ENCODE results near the gene CCDC92. TPM values are rescaled to one million over a fixed set of nuclear protein-coding genes. Genes with fewer than 3 reads are reported as not detected.

CCDC92 gene
- total and polyA plus RNA-seq, 2 of the 8 experiments (the other 6 are each of a cell fraction or from before 2014, with no cell fraction given), result 0.43 to 0.51 TPM

GRCh38 chr12:124018539-124018938 lies 45.9 kb upstream of the CCDC92 start:
- Histone ChIP-seq H3K36me3 (ENCODE audit: control insufficient read depth in 2 of 4, insufficient read depth in 4 of 4, low read length in 3 of 4) (no peaks in the 10 kb centered on the region; a peak in 1 of 8 replicates), H2AK5ac (ENCODE audit: low read depth, low read length) (no peak overlapping the region), H3K4ac (replicated peaks; ENCODE audit: insufficient read length, low read depth, low read length) (no peak overlapping the region), H3K27ac (ENCODE audit: low read depth, low read length) (no peak overlapping the region), H2BK5ac (ENCODE audit: low read depth, low read length) (no peak overlapping the region), H3K14ac (ENCODE audit: insufficient read length) (no peak overlapping the region), H4K91ac (replicated peaks; ENCODE audit: insufficient read length, low read length) (no peak overlapping the region), H4K20me1 (replicated peaks in 1 of 2; ENCODE audit: control insufficient read depth in 1 of 2, insufficient read depth in 2 of 2, low read length in 2 of 2) (no peaks in the 10 kb centered on the region), H3K23me2 (ENCODE audit: low read depth, low read length) (no peaks in the 10 kb centered on the region), H2BK20ac (ENCODE audit: low read length) (no peak overlapping the region), H4K5ac (ENCODE audit: insufficient read length, low read depth, low read length) (no peak overlapping the region), H3K4me3 (ENCODE audit: extremely low read depth in 1 of 4, insufficient read depth in 2 of 4, low read depth in 3 of 4, low read length in 4 of 4) (no peak overlapping the region), H3K4me2 (ENCODE audit: insufficient read depth in 1 of 2, low read depth in 2 of 2, low read length in 2 of 2) (no peak overlapping the region), H3K23ac (ENCODE audit: insufficient read length) (no peak overlapping the region), H3K4me1 (replicated peaks in 1 of 4; ENCODE audit: control insufficient read depth in 3 of 4, insufficient read depth in 4 of 4, low read length in 3 of 4) (no peaks in the 10 kb centered on the region), H2AFZ (ENCODE audit: low read length) (no peak overlapping the region), H3K9me3 (ENCODE audit: insufficient read depth in 2 of 2, low read depth in 1 of 2, low read length in 1 of 2) (no peaks in the 10 kb centered on the region), H3K27me3 (replicated peaks in 1 of 4; ENCODE audit: control insufficient read depth in 3 of 4, extremely low read depth in 1 of 4, insufficient read depth in 3 of 4, low read length in 3 of 4) (no peaks in the 10 kb centered on the region), H3K56ac (replicated peaks; ENCODE audit: insufficient read length, low read depth, low read length) (no peak overlapping the region), H3K79me1 (ENCODE audit: low read depth, low read length) (no peaks in the 10 kb centered on the region), H3K9ac (replicated peaks in 1 of 4; ENCODE audit: extremely low read depth in 1 of 4, low read depth in 3 of 4, low read length in 3 of 4) (no peak overlapping the region), H4K8ac (ENCODE audit: extremely low read depth, insufficient read depth, low read length) (no peak overlapping the region), H3K79me2 (ENCODE audit: control insufficient read depth in 1 of 2, insufficient read depth in 2 of 2, low read length in 2 of 2) (no peaks in the 10 kb centered on the region), H2BK120ac (replicated peaks; ENCODE audit: low read depth, low read length) (no peak overlapping the region), H3K18ac (ENCODE audit: extremely low read depth, low read length) (no peak overlapping the region), H2BK12ac (ENCODE audit: low read depth, low read length) (no peak overlapping the region), H2BK15ac (ENCODE audit: low read length) (no peak overlapping the region)
- POLR2A ChIA-PET (ENCODE audit: partially characterized antibody), result no interaction called here
- CTCF ChIA-PET (ENCODE audit: partially characterized antibody), result interaction anchor here (1.0 to 2.1 kb wide), 3 partner anchors 13 to 302 kb away, joined by 4 to 8 read pairs (median 6); no protein-coding TSS in a partner anchor
- FAIRE-seq (no peak), DNase-seq (ENCODE audit: low read depth in 1 of 2, low spot score in 2 of 2) (no peak)
- WGBS, 2 experiments (ENCODE audit: extremely low coverage in 1 of 2, insufficient coverage in 1 of 2, insufficient read length in 1 of 2, insufficient replicate concordance in 2 of 2, low coverage in 1 of 2, low lambda C conversion rate in 2 of 2, missing lambda C conversion rate in 1 of 2), result 95% methylated on average over 2 of the region's 2 CpGs; no CpG with 5 or more reads in 1 of the 2 experiments
- TF ChIP-seq CREB1 (IDR thresholded peaks at IDR 0.05) (no peak), KDM1A (IDR thresholded peaks at IDR 0.05; ENCODE audit: borderline replicate concordance, low read length) (no peak), TBP (IDR thresholded peaks at IDR 0.05; ENCODE audit: low read depth, low read length) (no peak), CHD1 (IDR thresholded peaks at IDR 0.05; ENCODE audit: low read depth, low read length) (no peak), ZNF274 (IDR thresholded peaks at IDR 0.05; ENCODE audit: borderline replicate concordance, extremely low read depth, low read length) (no peak), RXRA (IDR thresholded peaks at IDR 0.05; ENCODE audit: insufficient read depth, low read depth, low read length) (no peak), KDM5A (IDR thresholded peaks at IDR 0.05; ENCODE audit: low read length) (no peak), NRF1 (IDR thresholded peaks at IDR 0.05; ENCODE audit: low read depth, low read length) (no peak), BACH1 (IDR thresholded peaks at IDR 0.05; ENCODE audit: low read length) (no peak), SUZ12 (IDR thresholded peaks at IDR 0.05; ENCODE audit: low read length) (no peak), PHF8 (conservative IDR thresholded peaks at IDR 0.05; ENCODE audit: low read depth, low read length) (no peak), FOSL1 (IDR thresholded peaks at IDR 0.05; ENCODE audit: insufficient read depth, low read depth, low read length) (no peak), EZH2 (IDR thresholded peaks at IDR 0.05; ENCODE audit: low read depth, low read length, severe bottlenecking) (no peak)
- TF ChIP-seq, protein P1, sequence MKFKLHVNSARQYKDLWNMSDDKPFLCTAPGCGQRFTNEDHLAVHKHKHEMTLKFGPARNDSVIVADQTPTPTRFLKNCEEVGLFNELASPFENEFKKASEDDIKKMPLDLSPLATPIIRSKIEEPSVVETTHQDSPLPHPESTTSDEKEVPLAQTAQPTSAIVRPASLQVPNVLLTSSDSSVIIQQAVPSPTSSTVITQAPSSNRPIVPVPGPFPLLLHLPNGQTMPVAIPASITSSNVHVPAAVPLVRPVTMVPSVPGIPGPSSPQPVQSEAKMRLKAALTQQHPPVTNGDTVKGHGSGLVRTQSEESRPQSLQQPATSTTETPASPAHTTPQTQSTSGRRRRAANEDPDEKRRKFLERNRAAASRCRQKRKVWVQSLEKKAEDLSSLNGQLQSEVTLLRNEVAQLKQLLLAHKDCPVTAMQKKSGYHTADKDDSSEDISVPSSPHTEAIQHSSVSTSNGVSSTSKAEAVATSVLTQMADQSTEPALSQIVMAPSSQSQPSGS (IDR thresholded peaks at IDR 0.05; ENCODE audit: low read length), result no peak
